RWPE2 (cell line): ENCODE results near the gene NDUFA13.

ENCODE experiments used
- ATAC-seq: fragments of 200-7000 bp; cut with Tn5 transposase; 3 replicates; pipeline ENCODE4 v1.9.1; 2021; ENCODE audit warnings: low read depth
- DNase-seq: peaks from one replicate; pipeline ENCODE4 v3.0.0-alpha.2; 2020; ENCODE audit warnings: low spot score
- H3K27ac ChIP-seq: fragments of 450-650 bp; 2 replicates; pipeline ENCODE4 v1.5.1; 2017; ENCODE audit warnings: mild to moderate bottlenecking; ENCODE audit not compliant: poor library complexity, severe bottlenecking
- H3K27me3 ChIP-seq: fragments of 250-450 bp; sonication (Bioruptor Pico); 2 replicates; pipeline ENCODE4 v1.5.1; 2021; ENCODE audit warnings: mild to moderate bottlenecking, moderate library complexity; ENCODE audit not compliant: insufficient read depth, poor library complexity, severe bottlenecking
- H3K36me3 ChIP-seq: fragments of 250-450 bp; sonication (Bioruptor Pico); 2 replicates; pipeline ENCODE4 v1.5.1; 2020; ENCODE audit warnings: low read depth, mild to moderate bottlenecking, moderate library complexity
- H3K4me1 ChIP-seq: fragments of 250-450 bp; sonication (Bioruptor Pico); 2 replicates; pipeline ENCODE4 v1.5.1; 2021; ENCODE audit warnings: mild to moderate bottlenecking, moderate library complexity; ENCODE audit not compliant: insufficient read depth, poor library complexity, severe bottlenecking
- H3K4me3 ChIP-seq: fragments of 250-450 bp; sonication (Bioruptor Pico); 2 replicates; pipeline ENCODE4 v1.5.1; 2021; ENCODE audit warnings: mild to moderate bottlenecking, moderate library complexity; ENCODE audit not compliant: severe bottlenecking
- H3K9me3 ChIP-seq: fragments of 250-450 bp; sonication (Bioruptor Pico); 2 replicates; pipeline ENCODE4 v1.5.1; 2021; ENCODE audit warnings: mild to moderate bottlenecking, moderate library complexity; ENCODE audit not compliant: severe bottlenecking
- TF ChIP-seq, protein P1 (sequence below): fragments of 450-650 bp; IDR thresholded peaks from one replicate; pipeline ENCODE4 v1.5.1; 2017; ENCODE audit warnings: mild to moderate bottlenecking, moderate library complexity; ENCODE audit not compliant: poor library complexity, severe bottlenecking

Gene NDUFA13

DNA sequence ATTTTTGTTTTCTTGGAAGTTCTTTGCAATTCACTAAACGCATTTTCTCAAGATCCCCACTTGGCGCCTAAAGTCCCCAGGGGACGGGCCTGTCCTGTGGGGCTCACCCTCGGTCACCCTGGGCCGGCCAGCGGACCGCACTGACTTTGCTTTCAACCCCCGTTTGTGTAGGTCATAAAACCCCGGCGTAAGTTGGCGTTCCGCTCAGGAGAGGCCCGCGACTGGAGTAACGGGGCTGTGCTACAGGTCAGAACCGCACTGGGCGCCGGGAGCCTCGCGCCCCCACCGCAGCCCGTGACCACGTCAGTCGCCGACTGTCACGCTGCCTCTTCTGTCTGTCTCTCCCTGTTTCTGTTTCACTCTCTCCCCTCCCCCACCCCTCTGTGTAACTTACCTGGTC is 14.2 kb upstream of the NDUFA13 start:
- Histone ChIP-seq H3K9me3 (no peaks in the 10 kb centered on the region), H3K4me1 (no peaks in the 10 kb centered on the region), H3K27me3 (no peaks in the 10 kb centered on the region), H3K4me3 (no peak overlapping the region), H3K27ac (no peak overlapping the region), H3K36me3 (peaks cover 70% of the 10 kb centered on the region)
- no peak for ATAC-seq
- no peak for DNase-seq
- TF ChIP-seq, protein P1, sequence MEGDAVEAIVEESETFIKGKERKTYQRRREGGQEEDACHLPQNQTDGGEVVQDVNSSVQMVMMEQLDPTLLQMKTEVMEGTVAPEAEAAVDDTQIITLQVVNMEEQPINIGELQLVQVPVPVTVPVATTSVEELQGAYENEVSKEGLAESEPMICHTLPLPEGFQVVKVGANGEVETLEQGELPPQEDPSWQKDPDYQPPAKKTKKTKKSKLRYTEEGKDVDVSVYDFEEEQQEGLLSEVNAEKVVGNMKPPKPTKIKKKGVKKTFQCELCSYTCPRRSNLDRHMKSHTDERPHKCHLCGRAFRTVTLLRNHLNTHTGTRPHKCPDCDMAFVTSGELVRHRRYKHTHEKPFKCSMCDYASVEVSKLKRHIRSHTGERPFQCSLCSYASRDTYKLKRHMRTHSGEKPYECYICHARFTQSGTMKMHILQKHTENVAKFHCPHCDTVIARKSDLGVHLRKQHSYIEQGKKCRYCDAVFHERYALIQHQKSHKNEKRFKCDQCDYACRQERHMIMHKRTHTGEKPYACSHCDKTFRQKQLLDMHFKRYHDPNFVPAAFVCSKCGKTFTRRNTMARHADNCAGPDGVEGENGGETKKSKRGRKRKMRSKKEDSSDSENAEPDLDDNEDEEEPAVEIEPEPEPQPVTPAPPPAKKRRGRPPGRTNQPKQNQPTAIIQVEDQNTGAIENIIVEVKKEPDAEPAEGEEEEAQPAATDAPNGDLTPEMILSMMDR, result no peak

- Histone ChIP-seq H3K27ac (no peak overlapping the region), H3K27me3 (no peaks in the 10 kb centered on the region), H3K36me3 (peaks cover 66% of the 10 kb centered on the region)
These were observed 13.7 kb upstream of the NDUFA13 start for GRCh38 chr19:19502281-19502680.

GRCh38 chr19:19502808-19503602 is 13.0 kb upstream of the NDUFA13 start:
- no peak overlapping the region for H3K4me3 ChIP-seq
- TF ChIP-seq, protein P1, result no peak
- H3K9me3 ChIP-seq, result no peaks in the 10 kb centered on the region
- no peak overlapping the region for H3K27ac ChIP-seq
- H3K4me1 ChIP-seq, result no peaks in the 10 kb centered on the region
- no peaks in the 10 kb centered on the region for H3K27me3 ChIP-seq
- peaks cover 60% of the 10 kb centered on the region for H3K36me3 ChIP-seq
- ATAC-seq (no peak), DNase-seq (no peak)

More at GRCh38 chr19:19502281-19502680, 13.7 kb upstream of the NDUFA13 start:
- ATAC-seq (no peak), DNase-seq (no peak)
- TF ChIP-seq, protein P1, result no peak
- no peaks in the 10 kb centered on the region for H3K9me3 ChIP-seq
- H3K4me1 ChIP-seq, result no peaks in the 10 kb centered on the region
- H3K4me3 ChIP-seq, result no peak overlapping the region

DNA sequence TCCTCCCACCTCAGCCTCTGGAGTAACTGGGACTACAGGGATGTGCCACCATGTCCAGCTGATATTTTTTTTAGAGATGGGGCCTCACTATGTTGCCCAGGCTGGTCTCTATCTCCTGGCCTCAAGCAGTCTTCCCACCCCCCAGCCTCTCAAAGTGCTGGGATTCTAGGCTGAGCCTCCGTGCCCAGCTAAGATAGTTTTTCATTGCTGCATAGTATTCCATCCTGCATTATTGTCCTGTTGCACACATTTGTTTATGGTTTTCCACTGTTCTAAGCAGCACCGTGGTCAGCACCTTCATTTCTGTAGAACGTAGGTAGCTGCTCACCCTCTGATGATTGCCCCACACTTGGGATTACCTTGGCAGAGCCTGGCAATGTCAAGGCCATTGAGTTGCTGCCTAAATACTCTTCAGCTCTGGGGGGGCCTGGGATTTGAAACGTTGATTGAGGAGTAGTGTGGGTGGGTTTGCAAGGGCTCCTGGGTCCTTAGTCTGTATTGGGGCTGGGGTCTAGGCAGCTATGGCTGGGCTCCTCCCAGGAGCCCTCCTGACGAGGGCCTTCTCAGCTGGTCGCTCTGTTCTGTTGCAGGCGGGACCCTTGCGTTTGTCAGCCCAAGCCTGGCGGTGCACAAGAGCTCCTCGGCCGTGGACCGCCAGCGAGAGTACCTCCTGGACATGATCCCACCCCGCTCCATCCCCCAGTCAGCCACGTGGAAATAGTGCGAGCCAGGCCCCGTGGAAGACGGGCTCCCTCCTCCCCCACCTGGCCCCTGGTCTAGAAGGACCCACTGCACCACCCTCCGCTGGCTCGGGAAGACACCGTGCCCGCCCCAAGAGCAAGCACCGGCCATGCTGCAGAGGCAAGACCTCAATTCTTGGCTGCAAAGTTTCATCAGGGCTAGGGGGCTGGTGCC is 11.0 kb upstream of the NDUFA13 start:
- TF ChIP-seq, protein P1, result no peak
- Histone ChIP-seq H3K36me3 (peaks cover 45% of the 10 kb centered on the region), H3K4me3 (no peak overlapping the region), H3K27me3 (no peaks in the 10 kb centered on the region), H3K27ac (no peak overlapping the region), H3K9me3 (no peaks in the 10 kb centered on the region), H3K4me1 (no peaks in the 10 kb centered on the region)
- DNase-seq (no peak), ATAC-seq (no peak)
